AG08396 (cell line): ENCODE measurements around the gene CACNA1B.

Source experiments
- DNase-seq: peaks from one replicate; pipeline ENCODE4 v3.0.0; 2012; ENCODE audit warnings: low spot score, mixed read lengths

CACNA1B gene

GRCh38 chr9:138053321-138053868 is 175.8 kb downstream of the CACNA1B start:
- DNase-seq: no peak

- no peak for DNase-seq
Measured at GRCh38 chr9:138053996-138054752, 176.6 kb downstream of the CACNA1B start.

GRCh38 chr9:138057726-138058125 is 180.1 kb downstream of the CACNA1B start:
- no peak for DNase-seq

GRCh38 chr9:138058181-138058580 is 180.6 kb downstream of the CACNA1B start:
- DNase-seq: no peak

GRCh38 chr9:138059196-138059595 is 181.6 kb downstream of the CACNA1B start:
- no peak for DNase-seq

GRCh38 chr9:138060365-138060764 is 182.8 kb downstream of the CACNA1B start:
- no peak for DNase-seq

GRCh38 chr9:138060881-138061280 is 183.3 kb downstream of the CACNA1B start:
- no peak for DNase-seq

- DNase-seq: no peak
Measured at GRCh38 chr9:138061631-138062030, 184.0 kb downstream of the CACNA1B start.

GRCh38 chr9:138062196-138062595 is 184.6 kb downstream of the CACNA1B start:
- DNase-seq: no peak

GRCh38 chr9:138063033-138063432 is 185.5 kb downstream of the CACNA1B start:
- DNase-seq: no peak

GRCh38 chr9:138063785-138064184 is 186.2 kb downstream of the CACNA1B start:
- DNase-seq: no peak

- DNase-seq: no peak
Measured at GRCh38 chr9:138064547-138064946, 187.0 kb downstream of the CACNA1B start.

GRCh38 chr9:138065287-138065686 is 187.7 kb downstream of the CACNA1B start:
- no peak for DNase-seq

GRCh38 chr9:138066049-138066448 is 188.5 kb downstream of the CACNA1B start:
- no peak for DNase-seq

- no peak for DNase-seq
Measured at GRCh38 chr9:138067613-138068367, 190.2 kb downstream of the CACNA1B start.

GRCh38 chr9:138068601-138069035 is 191.0 kb downstream of the CACNA1B start:
- no peak for DNase-seq

GRCh38 chr9:138069731-138070456 is 192.3 kb downstream of the CACNA1B start:
- DNase-seq: no peak

GRCh38 chr9:138070815-138071214 is 193.2 kb downstream of the CACNA1B start:
- no peak for DNase-seq

GRCh38 chr9:138071292-138071691 is 193.7 kb downstream of the CACNA1B start:
- no peak for DNase-seq

GRCh38 chr9:138071731-138072130 is 194.1 kb downstream of the CACNA1B start:
- DNase-seq: no peak

GRCh38 chr9:138072161-138072842 is 194.7 kb downstream of the CACNA1B start:
- DNase-seq: no peak

- DNase-seq: no peak
Measured at GRCh38 chr9:138072897-138073296, 195.3 kb downstream of the CACNA1B start.
